M059J (cell line): Measurements from ENCODE around the gene GRIA2. TPM values are rescaled to one million over a fixed set of nuclear protein-coding genes. Genes with fewer than 3 reads are reported as not detected.
"Not testable (repeated sequence)": the region's sequence is repeated elsewhere in the genome, so short reads cannot be mapped to it uniquely, and the experiment has no call there.

ENCODE experiments used
- DNase-seq: peaks from one replicate; pipeline ENCODE4 v3.0.0-alpha.2; 2012; ENCODE audit warnings: low read depth
- total RNA-seq: library from RNA; depleted of rRNA; stranded (reverse); fragments of >200 nt; shearing (Covaris generic); gene quantifications from 2 replicates; pipeline ENCODE4 v1.2.3, GENCODE V29; 2014

The GRIA2 gene
- total RNA-seq, 1 experiment from 2014 or later = not detected

GRCh38 chr4:157258165-157258564, 37.6 kb downstream of the GRIA2 start:
- DNase-seq = not testable (repeated sequence)

GRCh38 chr4:157265281-157265680, 44.8 kb downstream of the GRIA2 start:
- peak; percentile 53 for DNase-seq

GRCh38 chr4:157270108-157270507, 49.6 kb downstream of the GRIA2 start:
- no peak for DNase-seq

GRCh38 chr4:157270552-157270951, 50.0 kb downstream of the GRIA2 start:
- DNase-seq = no peak

- DNase-seq = peak; percentile 88
These were observed 50.8 kb downstream of the GRIA2 start for GRCh38 chr4:157271166-157271869.

DNA sequence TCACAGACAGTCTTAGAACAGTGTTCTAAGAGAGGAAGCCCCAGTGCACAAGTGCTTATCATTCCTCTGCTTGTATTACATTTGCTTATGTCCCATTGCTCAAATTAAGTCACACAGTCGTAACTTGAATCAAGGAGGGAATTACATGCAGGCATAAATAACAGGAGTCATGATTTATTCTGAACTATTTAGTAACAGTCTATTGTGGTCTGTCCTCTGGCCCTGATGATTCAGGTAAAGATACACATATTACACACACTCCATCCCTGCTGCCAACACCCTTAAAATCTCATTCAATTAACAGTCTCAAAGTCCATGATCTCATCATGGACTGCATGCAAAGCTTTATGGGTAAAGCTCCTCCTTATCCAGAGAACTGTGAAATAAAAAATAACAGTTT, 60.1 kb downstream of the GRIA2 start:
- peak; percentile 29 for DNase-seq

GRCh38 chr4:157282019-157282418, 61.5 kb downstream of the GRIA2 start:
- DNase-seq = no peak

GRCh38 chr4:157287445-157287844, 66.9 kb downstream of the GRIA2 start:
- DNase-seq = no peak

DNA sequence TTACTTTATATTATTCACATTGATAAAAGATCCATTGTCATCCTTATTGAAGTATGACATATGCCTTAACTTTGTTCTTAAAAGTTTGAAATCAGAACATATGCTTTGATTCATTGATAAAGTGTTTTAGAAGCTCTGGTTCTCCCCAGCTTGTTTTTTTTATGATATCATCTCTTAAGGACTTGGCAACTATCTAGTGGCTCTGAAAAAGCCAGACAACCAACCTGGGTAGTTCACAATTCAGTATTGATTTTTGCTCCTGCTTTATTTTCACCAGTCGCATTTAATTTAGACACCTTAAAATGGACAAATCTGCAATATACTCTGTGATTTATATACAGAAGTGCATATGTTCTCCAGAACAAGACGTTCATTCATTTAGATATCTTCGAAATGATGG, 70.1 kb downstream of the GRIA2 start:
- DNase-seq = no peak

DNA sequence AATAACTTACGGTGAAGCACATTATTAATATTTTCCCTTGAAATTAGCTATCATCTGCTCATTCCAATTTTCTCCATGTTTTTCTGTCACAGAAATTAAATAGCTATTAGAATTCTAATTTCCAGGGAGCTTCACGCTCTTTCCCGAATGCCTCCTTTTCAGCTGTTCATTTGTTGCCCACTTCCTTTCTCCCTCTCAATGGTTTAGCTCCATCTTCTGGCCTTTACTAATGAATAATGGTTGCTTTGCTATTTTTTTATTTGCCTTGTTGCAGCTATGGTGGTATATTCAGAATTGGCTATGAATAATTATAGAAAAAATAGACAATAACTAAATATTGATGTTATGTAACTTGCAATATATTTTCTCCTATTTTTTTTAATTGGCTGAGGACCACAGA, 70.5 kb downstream of the GRIA2 start:
- DNase-seq = peak; percentile 33

DNA sequence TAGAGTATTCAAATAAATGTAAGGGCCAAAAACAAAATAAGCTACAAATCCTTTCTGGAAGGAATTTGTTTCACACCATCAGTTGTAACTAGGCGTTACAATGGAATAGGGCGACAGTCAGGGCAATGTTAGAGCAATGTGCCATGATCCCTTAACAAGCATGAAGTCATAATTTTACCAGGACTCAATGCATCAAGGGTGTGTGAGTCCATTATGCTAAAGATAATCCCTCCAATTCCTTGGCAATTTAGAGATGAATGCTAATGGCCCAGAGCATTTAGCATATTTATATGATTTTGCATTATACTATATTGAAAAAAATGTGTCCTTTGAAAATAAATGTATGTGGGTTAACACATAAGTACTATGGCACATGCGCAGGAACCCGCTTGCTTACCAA, 73.1 kb downstream of the GRIA2 start:
- DNase-seq = no peak

GRCh38 chr4:157294575-157294974, 74.0 kb downstream of the GRIA2 start:
- DNase-seq = no peak

DNA sequence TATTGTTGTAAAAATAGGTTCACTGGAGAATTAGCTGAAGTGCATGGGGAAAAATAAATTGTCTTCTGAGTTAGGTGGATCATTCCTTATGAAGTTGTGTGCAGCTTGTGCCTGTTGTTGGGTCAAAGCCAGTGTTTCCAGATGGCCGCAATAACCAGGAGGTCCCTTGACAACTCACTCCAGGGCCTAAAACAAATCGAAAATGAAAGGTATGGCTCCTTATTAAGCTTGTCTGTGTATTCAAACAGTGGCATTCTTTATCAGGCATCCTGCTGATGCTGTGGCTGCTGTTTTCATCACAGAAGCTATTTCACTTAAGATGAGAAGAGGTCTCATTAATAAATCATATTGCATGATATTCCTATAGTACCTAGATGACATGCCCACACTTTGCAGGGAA, 80.2 kb downstream of the GRIA2 start:
- DNase-seq = peak; percentile 3

GRCh38 chr4:157303471-157303960, 83.0 kb downstream of the GRIA2 start:
- no peak for DNase-seq

DNA sequence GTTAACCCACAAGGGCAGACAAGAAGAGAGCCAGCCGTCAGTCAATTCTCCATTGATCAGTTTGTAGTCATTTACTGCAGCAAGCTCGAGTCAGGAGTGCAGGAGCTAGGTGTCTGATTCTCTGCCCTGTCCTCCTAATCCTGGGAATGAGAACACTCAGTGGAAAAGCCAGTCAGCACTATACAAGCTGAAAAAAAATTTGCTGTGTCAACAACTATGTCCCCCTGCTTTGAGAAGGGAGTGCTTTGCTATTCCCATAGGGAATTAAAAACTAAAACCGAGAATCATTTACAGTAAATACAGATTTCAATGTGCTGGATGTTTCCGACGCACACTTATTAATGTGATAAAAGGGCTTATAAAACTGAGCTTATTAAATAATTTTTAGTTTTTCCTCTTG, 84.2 kb downstream of the GRIA2 start:
- DNase-seq = no peak

DNA sequence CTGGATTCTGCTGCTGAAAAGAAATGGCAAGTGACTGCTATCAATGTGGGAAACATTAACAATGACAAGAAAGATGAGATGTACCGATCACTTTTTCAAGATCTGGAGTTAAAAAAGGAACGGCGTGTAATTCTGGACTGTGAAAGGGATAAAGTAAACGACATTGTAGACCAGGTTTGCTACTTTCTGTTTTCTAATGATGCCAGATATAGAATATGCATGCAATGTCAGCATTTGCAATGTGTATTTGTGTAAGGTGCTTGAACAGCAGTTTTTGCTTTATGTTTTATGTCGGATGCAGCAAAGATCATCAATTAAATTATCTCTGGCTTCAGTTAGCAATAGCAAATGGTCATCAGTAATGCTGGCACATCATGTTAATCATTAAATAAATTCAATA, 92.2 kb downstream of the GRIA2 start:
- no peak for DNase-seq

DNA sequence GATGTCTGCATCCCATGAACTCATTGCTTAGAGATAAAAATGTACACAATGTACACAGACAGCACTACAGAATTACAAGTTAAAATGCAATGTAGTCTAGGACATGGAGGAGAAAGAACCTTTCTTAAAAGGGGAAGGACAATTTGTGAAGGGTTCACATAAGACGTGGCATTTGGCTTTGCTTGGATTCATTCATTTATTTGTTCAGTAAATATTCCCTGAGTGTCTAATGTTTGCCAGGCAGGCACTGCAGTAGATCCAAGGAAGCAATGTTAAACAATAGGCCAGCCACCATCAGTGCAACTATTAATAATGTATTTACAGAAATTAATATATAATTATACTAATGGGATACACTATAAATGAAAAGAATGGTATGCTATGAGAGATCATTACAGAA, 94.4 kb downstream of the GRIA2 start:
- DNase-seq = no peak

GRCh38 chr4:157315968-157316367, 95.4 kb downstream of the GRIA2 start:
- DNase-seq = no peak

DNA sequence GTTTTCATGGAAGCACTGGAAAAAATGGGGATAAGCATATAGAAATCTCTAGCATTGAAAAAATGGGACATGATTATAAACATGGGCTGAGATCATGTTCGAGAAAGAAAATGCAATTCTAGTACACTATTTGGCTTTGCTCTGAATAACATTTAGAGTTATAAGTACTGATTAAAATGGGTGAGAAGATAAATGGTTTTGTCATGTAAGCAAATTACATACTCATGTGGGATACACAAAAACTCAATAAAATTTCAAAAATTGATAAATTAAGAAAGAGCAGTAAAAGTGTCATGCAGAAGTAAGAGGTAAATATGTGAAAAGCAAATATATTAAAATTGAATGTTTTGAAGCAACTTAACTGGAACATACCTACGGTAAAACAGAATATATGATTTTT, 99.6 kb downstream of the GRIA2 start:
- DNase-seq = no peak

DNA sequence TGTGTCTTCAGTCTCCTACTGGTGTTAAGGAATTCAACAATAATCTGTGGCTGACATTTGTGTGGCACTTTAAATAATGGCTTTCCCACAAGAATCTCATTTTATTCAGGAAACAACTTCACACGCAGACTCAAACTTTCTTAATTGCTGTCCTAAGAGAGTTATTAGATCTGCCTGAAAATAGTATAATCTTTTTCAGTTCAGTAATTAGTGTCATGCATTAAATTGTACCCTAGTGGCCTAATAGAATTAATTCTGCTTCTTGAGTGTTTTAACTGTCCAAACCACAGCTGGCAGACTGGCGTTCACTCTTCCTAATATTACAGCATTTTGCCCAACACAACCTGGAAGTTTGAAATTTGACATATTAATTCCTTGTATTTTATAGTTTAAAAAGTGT, 107.1 kb downstream of the GRIA2 start:
- DNase-seq = no peak

DNA sequence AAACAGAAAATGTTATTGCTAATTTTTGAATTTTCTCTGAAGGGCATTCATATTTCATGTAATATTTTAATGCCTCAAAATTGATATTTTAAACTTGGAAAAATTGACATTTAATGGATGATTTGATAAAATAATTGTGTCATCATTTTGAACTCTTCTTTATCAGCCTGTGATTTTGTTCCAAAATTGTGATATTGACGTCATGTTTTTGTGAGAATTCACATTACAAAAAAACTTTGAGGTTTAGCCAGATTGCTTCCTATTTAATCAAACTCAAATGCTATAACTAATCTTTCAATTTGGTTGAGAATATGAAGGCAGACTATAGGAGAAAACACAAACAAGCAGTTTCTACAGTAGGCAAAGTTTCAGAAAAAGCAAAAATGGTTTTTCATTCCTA, 137.4 kb downstream of the GRIA2 start:
- no peak for DNase-seq

GRCh38 chr4:157358439-157358838, 137.9 kb downstream of the GRIA2 start:
- DNase-seq = no peak

DNA sequence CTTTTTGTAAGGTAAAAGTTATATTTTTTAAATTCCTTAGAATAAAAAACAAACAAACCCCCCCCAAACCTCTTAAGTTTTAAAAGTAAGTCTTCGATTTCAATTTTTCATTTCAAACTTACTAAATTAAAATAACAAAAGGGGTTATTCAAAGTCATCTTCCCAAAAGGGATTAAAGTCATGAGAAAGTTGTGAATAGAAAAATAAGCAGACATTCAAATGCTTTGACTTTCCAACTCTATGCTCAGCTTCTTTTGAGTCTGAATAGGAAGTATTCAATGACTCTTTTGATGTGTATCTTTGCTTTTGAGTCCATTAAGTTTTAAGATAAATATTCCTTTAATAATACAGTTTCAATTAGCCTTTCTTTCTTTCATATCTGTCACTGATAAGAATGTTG, 138.3 kb downstream of the GRIA2 start:
- DNase-seq = no peak

DNA sequence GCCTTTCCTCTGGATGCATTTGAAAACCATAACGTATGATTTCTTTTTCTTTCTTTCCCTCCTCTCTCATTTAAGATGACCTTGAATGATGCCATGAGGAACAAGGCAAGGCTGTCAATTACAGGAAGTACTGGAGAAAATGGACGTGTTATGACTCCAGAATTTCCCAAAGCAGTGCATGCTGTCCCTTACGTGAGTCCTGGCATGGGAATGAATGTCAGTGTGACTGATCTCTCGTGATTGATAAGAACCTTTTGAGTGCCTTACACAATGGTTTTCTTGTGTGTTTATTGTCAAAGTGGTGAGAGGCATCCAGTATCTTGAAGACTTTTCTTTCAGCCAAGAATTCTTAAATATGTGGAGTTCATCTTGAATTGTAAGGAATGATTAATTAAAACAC, 142.8 kb downstream of the GRIA2 start:
- DNase-seq = no peak
